Measurements from ENCODE around the gene AQP2.

Gene AQP2

GRCh38 chr12:49942512-49942893, 8.0 kb upstream of the AQP2 start:
- no peak for DNase-seq

GRCh38 chr12:49942921-49943624, 7.5 kb upstream of the AQP2 start:
- no peak for DNase-seq

GRCh38 chr12:49943625-49943960, 6.9 kb upstream of the AQP2 start:
- no peak for DNase-seq

- no peak for DNase-seq
These were observed 6.5 kb upstream of the AQP2 start for GRCh38 chr12:49944046-49944445.

- DNase-seq, result no peak
These were observed 5.8 kb upstream of the AQP2 start for GRCh38 chr12:49944718-49945117.

- DNase-seq, result peak; percentile 49
These were observed 5.0 kb upstream of the AQP2 start for GRCh38 chr12:49945394-49946080.

- no peak for DNase-seq
These were observed 4.5 kb upstream of the AQP2 start for GRCh38 chr12:49946086-49946485.

GRCh38 chr12:49946497-49946896, 4.0 kb upstream of the AQP2 start:
- no peak for DNase-seq

GRCh38 chr12:49947593-49948226, 2.8 kb upstream of the AQP2 start:
- no peak for DNase-seq

GRCh38 chr12:49948866-49949845, 1.4 kb upstream of the AQP2 start:
- no peak for DNase-seq

GRCh38 chr12:49949866-49950265, 671 bp upstream of the AQP2 start:
- no peak for DNase-seq

- no peak for DNase-seq
These were observed 1.1 kb downstream of the AQP2 start for GRCh38 chr12:49951411-49952240.

GRCh38 chr12:49952391-49953055, 2.0 kb downstream of the AQP2 start:
- DNase-seq, result no peak

GRCh38 chr12:49953151-49953550, 2.6 kb downstream of the AQP2 start:
- DNase-seq, result no peak

GRCh38 chr12:49953961-49954846, 3.7 kb downstream of the AQP2 start:
- DNase-seq, result no peak

- DNase-seq, result no peak
These were observed 4.6 kb downstream of the AQP2 start for GRCh38 chr12:49954863-49955830.

- no peak for DNase-seq
These were observed 5.5 kb downstream of the AQP2 start for GRCh38 chr12:49955899-49956662.

Measured in amniotic stem cell (primary cell).